HG03025 (cell line): ENCODE measurements around the gene PARD6G.

Experiments
- ATAC-seq: cut with Tn5 transposase; IDR thresholded peaks from one replicate; pipeline ENCODE4 v1.9.1; 2021; ENCODE audit warnings: mild to moderate bottlenecking, moderate library complexity; ENCODE audit not compliant: unreplicated experiment, low FRiP score

PARD6G gene

GRCh38 chr18:80218341-80219227 lies 28.7 kb downstream of the PARD6G start:
- ATAC-seq = no peak

GRCh38 chr18:80213182-80213581 lies 34.1 kb downstream of the PARD6G start:
- no peak for ATAC-seq

GRCh38 chr18:80210312-80211083 lies 36.8 kb downstream of the PARD6G start:
- ATAC-seq = peak; percentile 59

GRCh38 chr18:80208620-80209019 lies 38.7 kb downstream of the PARD6G start:
- no peak for ATAC-seq

- no peak for ATAC-seq
Observed at GRCh38 chr18:80205294-80205693, 42.0 kb downstream of the PARD6G start.

- ATAC-seq = no peak
Observed at GRCh38 chr18:80204142-80204541, 43.2 kb downstream of the PARD6G start.

GRCh38 chr18:80203249-80203648 lies 44.1 kb downstream of the PARD6G start:
- ATAC-seq = no peak

- ATAC-seq = peak; percentile 83
Observed at GRCh38 chr18:80202264-80202998, 44.9 kb downstream of the PARD6G start.

- peak; percentile 10 for ATAC-seq
Observed at GRCh38 chr18:80201739-80202138, 45.6 kb downstream of the PARD6G start.

GRCh38 chr18:80200932-80201672 lies 46.2 kb downstream of the PARD6G start:
- no peak for ATAC-seq

GRCh38 chr18:80200171-80200931 lies 47.0 kb downstream of the PARD6G start:
- ATAC-seq = no peak

GRCh38 chr18:80198994-80199748 lies 48.1 kb downstream of the PARD6G start:
- no peak for ATAC-seq

- no peak for ATAC-seq
Observed at GRCh38 chr18:80198391-80198790, 48.9 kb downstream of the PARD6G start.

GRCh38 chr18:80197528-80197927 lies 49.8 kb downstream of the PARD6G start:
- no peak for ATAC-seq

- ATAC-seq = no peak
Observed at GRCh38 chr18:80196528-80197320, 50.6 kb downstream of the PARD6G start.

GRCh38 chr18:80194874-80195570 lies 52.3 kb downstream of the PARD6G start:
- no peak for ATAC-seq

- no peak for ATAC-seq
Observed at GRCh38 chr18:80193701-80194100, 53.6 kb downstream of the PARD6G start.
